Cardiac fibroblast (primary cell): ENCODE data around the gene PGR.

Experiments used
- DNase-seq, 2 donors: peaks; one replicate each; pipeline versions ENCODE4 v3.0.0 to v3.0.0-alpha.2; 2010; ENCODE audit warnings: low read depth in 2 of 2
- H3K4me3 ChIP-seq, 2 donors: replicated peaks in 1 of 2; 1 replicate in 1 of 2; 2 replicates in 1 of 2; pipeline ENCODE4 v1.5.1; 2011; ENCODE audit warnings: low read depth in 2 of 2, low read length in 2 of 2, mild to moderate bottlenecking in 2 of 2, moderate library complexity in 1 of 2
- TF ChIP-seq, protein P1 (sequence below): IDR thresholded peaks from one replicate; pipeline ENCODE4 v1.5.1; 2011; ENCODE audit warnings: low read depth, mild to moderate bottlenecking, low read length, inconsistent platforms

Gene PGR

DNA sequence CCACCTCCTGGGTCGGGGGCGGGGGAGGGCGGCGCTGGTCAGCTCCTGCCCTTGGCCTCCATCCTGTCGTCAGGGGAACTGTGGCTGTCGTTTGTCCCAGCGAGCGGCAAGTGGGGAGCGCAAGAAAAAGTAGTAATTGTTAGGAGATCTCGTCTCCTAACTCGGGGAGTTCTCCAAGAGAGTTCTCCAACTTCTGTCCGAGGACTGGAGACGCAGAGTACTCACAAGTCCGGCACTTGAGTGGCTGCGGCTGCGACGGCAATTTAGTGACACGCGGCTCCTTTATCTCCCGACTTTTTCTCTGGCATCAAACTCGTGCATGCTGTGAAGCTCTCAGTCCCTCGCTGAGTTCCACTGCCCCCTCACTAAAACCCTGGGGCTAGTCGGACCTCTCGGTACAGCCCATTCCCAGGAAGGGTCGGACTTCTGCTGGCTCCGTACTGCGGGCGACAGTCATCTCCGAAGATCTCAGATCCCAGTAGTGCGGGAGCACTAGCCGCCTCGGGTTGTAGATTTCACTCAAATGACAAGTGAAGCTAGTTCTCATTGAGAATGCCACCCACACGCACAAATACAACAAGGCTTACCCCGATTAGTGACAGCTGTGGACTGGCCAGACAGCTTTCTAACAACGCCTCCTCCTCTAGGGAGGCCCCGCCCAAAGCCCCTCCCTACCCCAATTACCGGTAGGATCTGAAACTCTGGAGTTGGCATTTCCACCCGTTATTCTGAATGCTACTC, at the start of gene PGR:
Gene PGR, minus strand, starts transcription at position 611 of the 741 bp plus-strand sequence. CDS start 743 bp downstream, outside the sequence.
- TF ChIP-seq, protein P1, sequence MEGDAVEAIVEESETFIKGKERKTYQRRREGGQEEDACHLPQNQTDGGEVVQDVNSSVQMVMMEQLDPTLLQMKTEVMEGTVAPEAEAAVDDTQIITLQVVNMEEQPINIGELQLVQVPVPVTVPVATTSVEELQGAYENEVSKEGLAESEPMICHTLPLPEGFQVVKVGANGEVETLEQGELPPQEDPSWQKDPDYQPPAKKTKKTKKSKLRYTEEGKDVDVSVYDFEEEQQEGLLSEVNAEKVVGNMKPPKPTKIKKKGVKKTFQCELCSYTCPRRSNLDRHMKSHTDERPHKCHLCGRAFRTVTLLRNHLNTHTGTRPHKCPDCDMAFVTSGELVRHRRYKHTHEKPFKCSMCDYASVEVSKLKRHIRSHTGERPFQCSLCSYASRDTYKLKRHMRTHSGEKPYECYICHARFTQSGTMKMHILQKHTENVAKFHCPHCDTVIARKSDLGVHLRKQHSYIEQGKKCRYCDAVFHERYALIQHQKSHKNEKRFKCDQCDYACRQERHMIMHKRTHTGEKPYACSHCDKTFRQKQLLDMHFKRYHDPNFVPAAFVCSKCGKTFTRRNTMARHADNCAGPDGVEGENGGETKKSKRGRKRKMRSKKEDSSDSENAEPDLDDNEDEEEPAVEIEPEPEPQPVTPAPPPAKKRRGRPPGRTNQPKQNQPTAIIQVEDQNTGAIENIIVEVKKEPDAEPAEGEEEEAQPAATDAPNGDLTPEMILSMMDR: no peak
- H3K4me3 ChIP-seq: peak within 1 kb of the TSS in 1 of 2 donors; percentile 11
- DNase-seq: no peak

DNA sequence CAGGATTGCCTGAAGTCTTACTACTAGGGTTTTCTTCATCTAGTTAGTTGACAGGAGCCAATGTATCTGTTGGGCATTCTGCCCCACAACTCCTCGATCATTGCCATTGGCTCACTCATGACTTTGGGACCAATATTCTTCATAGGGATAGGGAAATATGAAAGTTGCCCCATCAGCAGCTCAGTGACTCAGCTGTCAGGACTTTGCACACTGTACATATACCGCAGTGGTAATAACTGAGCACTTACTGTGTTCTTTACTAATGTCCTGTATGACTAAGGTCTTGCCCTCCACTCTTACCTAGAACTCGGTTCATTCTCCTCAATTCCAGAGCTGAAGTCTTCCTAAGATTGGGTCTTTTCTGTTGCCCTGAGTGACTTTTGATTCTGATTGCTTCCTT, 46.8 kb upstream of the PGR start:
- TF ChIP-seq, protein P1: no peak
- no peak overlapping the region for H3K4me3 ChIP-seq
- DNase-seq: peak in 1 of 2 donors; percentile 34

GRCh38 chr11:101169944-101170343, 40.3 kb upstream of the PGR start:
- DNase-seq: no peak
- H3K4me3 ChIP-seq: no peak overlapping the region
- TF ChIP-seq, protein P1: no peak

- no peak overlapping the region for H3K4me3 ChIP-seq
- no peak for DNase-seq
- TF ChIP-seq, protein P1: no peak
Observed at GRCh38 chr11:101166038-101166437, 36.4 kb upstream of the PGR start.

- no peak overlapping the region for H3K4me3 ChIP-seq
- TF ChIP-seq, protein P1: no peak
- no peak for DNase-seq
Observed at GRCh38 chr11:101158119-101158518, 28.5 kb upstream of the PGR start.

- TF ChIP-seq, protein P1: no peak
- H3K4me3 ChIP-seq: no peak overlapping the region
- DNase-seq: no peak
Observed at GRCh38 chr11:101138245-101138930, 8.8 kb upstream of the PGR start.
